Cardiac muscle cell (in vitro differentiated cells and primary cell): Measurements from ENCODE around the gene TRAPPC2B. TPM values are rescaled to one million over a fixed set of nuclear protein-coding genes. Genes with fewer than 3 reads are reported as not detected.

Experiments used
- DNase-seq, 2 donors: peaks; one replicate each; pipeline versions ENCODE4 v3.0.0 to v3.0.0-alpha.2; 2010 to 2017; ENCODE audit warnings: low read depth in 1 of 2, low spot score in 1 of 2
- H3K27ac ChIP-seq: fragments of 200-600 bp; sonication (generic); 2 replicates; pipeline ENCODE4 v1.5.1; 2016
- H3K27me3 ChIP-seq: fragments of 200-600 bp; sonication (generic); 2 replicates; pipeline ENCODE4 v1.6.0; 2016; ENCODE audit warnings: control low read depth
- H3K36me3 ChIP-seq: fragments of 200-600 bp; sonication (generic); 2 replicates; pipeline ENCODE4 v1.5.1; 2016; ENCODE audit warnings: control low read depth
- H3K4me1 ChIP-seq: fragments of 200-600 bp; sonication (generic); 2 replicates; pipeline ENCODE4 v1.8.1; 2017; ENCODE audit warnings: low read depth, mild to moderate bottlenecking, mixed run types
- H3K4me3 ChIP-seq: fragments of 200-600 bp; sonication (generic); 2 replicates; pipeline ENCODE4 v1.5.1; 2016; ENCODE audit warnings: mild to moderate bottlenecking
- H3K9me3 ChIP-seq: fragments of 200-600 bp; sonication (generic); 2 replicates; pipeline ENCODE4 v1.5.1; 2017; ENCODE audit warnings: low read depth, mild to moderate bottlenecking, control low read depth
- CTCF ChIP-seq: IDR thresholded peaks from 2 replicates; pipeline ENCODE4 v1.5.1; 2012; ENCODE audit warnings: low read depth, mild to moderate bottlenecking, low read length
- polyA plus RNA-seq: library from polyadenylated mRNA; unstranded; fragments of >200 nt; fragmentation: Nextera tagmentation; extraction: Ambion mirVana; gene quantifications from 2 replicates; pipeline ENCODE4 v1.2.1, GENCODE V29; 2016
- total RNA-seq: library from RNA; depleted of rRNA; stranded (reverse); fragments of >200 nt; gene quantifications from 2 replicates; pipeline ENCODE4 v1.2.3, GENCODE V29; 2016

TRAPPC2B gene
- total and polyA plus RNA-seq, 2 experiments from 2014 or later = 15.1 to 34.6 TPM

GRCh38 chr19:57376151-57376550 lies 12.8 kb downstream of the TRAPPC2B start:
- Histone ChIP-seq H3K27ac (no peak overlapping the region), H3K36me3 (peaks cover 13% of the 10 kb centered on the region), H3K4me3 (no peak overlapping the region), H3K9me3 (no peaks in the 10 kb centered on the region), H3K4me1 (no peaks in the 10 kb centered on the region), H3K27me3 (no peaks in the 10 kb centered on the region)
- TF ChIP-seq CTCF = no peak
- no peak for DNase-seq

- no peaks in the 10 kb centered on the region for H3K9me3 ChIP-seq
- no peak for TF ChIP-seq CTCF
- H3K36me3 ChIP-seq = peaks cover 12% of the 10 kb centered on the region
- H3K27me3 ChIP-seq = no peaks in the 10 kb centered on the region
- H3K4me1 ChIP-seq = no peaks in the 10 kb centered on the region
- DNase-seq = no peak
- no peak overlapping the region for H3K27ac ChIP-seq
- H3K4me3 ChIP-seq = no peak overlapping the region
These were observed 14.3 kb downstream of the TRAPPC2B start for GRCh38 chr19:57377498-57378146.

GRCh38 chr19:57380923-57381322 lies 17.6 kb downstream of the TRAPPC2B start:
- Histone ChIP-seq H3K36me3 (peaks cover 6% of the 10 kb centered on the region), H3K27ac (no peak overlapping the region), H3K4me1 (no peaks in the 10 kb centered on the region), H3K27me3 (no peaks in the 10 kb centered on the region), H3K4me3 (no peak overlapping the region), H3K9me3 (no peaks in the 10 kb centered on the region)
- DNase-seq = no peak
- TF ChIP-seq CTCF = no peak

GRCh38 chr19:57382806-57383488 lies 19.6 kb downstream of the TRAPPC2B start:
- Histone ChIP-seq H3K4me3 (no peak overlapping the region), H3K4me1 (no peaks in the 10 kb centered on the region), H3K27me3 (no peaks in the 10 kb centered on the region), H3K27ac (no peak overlapping the region), H3K9me3 (no peaks in the 10 kb centered on the region), H3K36me3 (peaks cover 6% of the 10 kb centered on the region)
- no peak for DNase-seq
- TF ChIP-seq CTCF = no peak

- peaks cover 10% of the 10 kb centered on the region for H3K4me1 ChIP-seq
- peak overlapping the region; percentile 99 for H3K27ac ChIP-seq
- no peak overlapping the region for H3K4me3 ChIP-seq
- H3K27me3 ChIP-seq = no peaks in the 10 kb centered on the region
- H3K9me3 ChIP-seq = no peaks in the 10 kb centered on the region
- no peak for DNase-seq
- no peaks in the 10 kb centered on the region for H3K36me3 ChIP-seq
- TF ChIP-seq CTCF = no peak
These were observed 25.9 kb downstream of the TRAPPC2B start for GRCh38 chr19:57389194-57389729.
